GM11168 (cell line): ENCODE measurements around the gene USP7.
"Not testable (repeated sequence)": the region's sequence is repeated elsewhere in the genome, so short reads cannot be mapped to it uniquely, and the experiment has no call there.

Experiments
- in situ Hi-C: fragments of 300-500 bp; cut with MboI; formaldehyde crosslinking; loops from one replicate; pipeline ENCODE4 v1.12.0; 2022; ENCODE audit warnings: low sequenced_read_pairs; ENCODE audit not compliant: unreplicated experiment

Gene USP7

GRCh38 chr16:8976189-8976588, 12.5 kb upstream of the USP7 start:
- in situ Hi-C loops = not testable (repeated sequence)

- in situ Hi-C loops = no loop called here
Measured at GRCh38 chr16:8975039-8975438, 11.3 kb upstream of the USP7 start.

- in situ Hi-C loops = no loop called here
Measured at GRCh38 chr16:8972843-8973586, 9.3 kb upstream of the USP7 start.

- in situ Hi-C loops = no loop called here
Measured at GRCh38 chr16:8971416-8971815, 7.7 kb upstream of the USP7 start.

- in situ Hi-C loops = not testable (repeated sequence)
Measured at GRCh38 chr16:8969202-8969897, 5.6 kb upstream of the USP7 start.

- in situ Hi-C loops = not testable (repeated sequence)
Measured at GRCh38 chr16:8968054-8968453, 4.3 kb upstream of the USP7 start.

- in situ Hi-C loops = no loop called here
Measured at GRCh38 chr16:8967132-8967821, 3.6 kb upstream of the USP7 start.

GRCh38 chr16:8966817-8967131, 3.1 kb upstream of the USP7 start:
- in situ Hi-C loops = no loop called here

GRCh38 chr16:8964462-8964861, 756 bp upstream of the USP7 start:
- in situ Hi-C loops = no loop called here

GRCh38 chr16:8963010-8963820, 491 bp downstream of the USP7 start:
- in situ Hi-C loops = no loop called here

- in situ Hi-C loops = no loop called here
Measured at GRCh38 chr16:8962393-8963009, 1.2 kb downstream of the USP7 start.

- in situ Hi-C loops = no loop called here
Measured at GRCh38 chr16:8961811-8962390, 1.8 kb downstream of the USP7 start.

GRCh38 chr16:8960788-8961109, 3.0 kb downstream of the USP7 start:
- in situ Hi-C loops = no loop called here

GRCh38 chr16:8959921-8960787, 3.6 kb downstream of the USP7 start:
- in situ Hi-C loops = no loop called here

GRCh38 chr16:8958344-8959167, 5.2 kb downstream of the USP7 start:
- in situ Hi-C loops = no loop called here

GRCh38 chr16:8957509-8958157, 6.1 kb downstream of the USP7 start:
- in situ Hi-C loops = no loop called here

GRCh38 chr16:8957063-8957397, 6.7 kb downstream of the USP7 start:
- in situ Hi-C loops = no loop called here
